Liver (tissue), 9 donors: Measurements from ENCODE around the gene CLDN3. TPM values are rescaled to one million over a fixed set of nuclear protein-coding genes. Genes with fewer than 3 reads are reported as not detected.

Source experiments
- DNase-seq: peaks from one replicate; pipeline ENCODE4 v3.0.0-alpha.2; 2017; ENCODE audit warnings: low spot score
- H3K27ac ChIP-seq, 2 donors: one replicate each; pipeline ENCODE4 v1.7.0; 2013; ENCODE audit warnings: inconsistent platforms in 2 of 2, low read length in 2 of 2, control low read depth in 1 of 2, low read depth in 1 of 2, mild to moderate bottlenecking in 1 of 2
- H3K27me3 ChIP-seq, 4 donors: one replicate each; pipeline versions ENCODE4 v1.6.1 to v1.7.0; 2013; ENCODE audit warnings: low read length in 3 of 4, inconsistent platforms in 1 of 4, mild to moderate bottlenecking in 1 of 4, moderate library complexity in 1 of 4; ENCODE audit not compliant: control insufficient read depth in 4 of 4, insufficient read depth in 4 of 4
- H3K36me3 ChIP-seq, 4 donors: one replicate each; pipeline versions ENCODE4 v1.6.1 to v1.7.0; 2013; ENCODE audit warnings: low read length in 3 of 4, mild to moderate bottlenecking in 3 of 4, low read depth in 1 of 4, moderate library complexity in 1 of 4; ENCODE audit not compliant: control insufficient read depth in 4 of 4, insufficient read depth in 3 of 4
- H3K4me1 ChIP-seq, 4 donors: one replicate each; pipeline versions ENCODE4 v1.6.1 to v1.7.0; 2013; ENCODE audit warnings: low read length in 3 of 4, mild to moderate bottlenecking in 3 of 4, moderate library complexity in 1 of 4; ENCODE audit not compliant: control insufficient read depth in 4 of 4, insufficient read depth in 4 of 4
- H3K4me3 ChIP-seq, 3 donors: one replicate each; pipeline versions ENCODE4 v1.6.1 to v1.7.0; 2013; ENCODE audit warnings: low read length in 3 of 3, control low read depth in 1 of 3, low read depth in 1 of 3, mild to moderate bottlenecking in 1 of 3
- H3K9ac ChIP-seq, 2 donors: one replicate each; pipeline ENCODE4 v1.7.0; 2013; ENCODE audit warnings: low read length in 2 of 2, mild to moderate bottlenecking in 2 of 2, moderate library complexity in 2 of 2, control low read depth in 1 of 2, low read depth in 1 of 2
- H3K9me3 ChIP-seq, 4 donors: one replicate each; pipeline versions ENCODE4 v1.6.1 to v1.7.0; 2013; ENCODE audit warnings: low read length in 3 of 4; ENCODE audit not compliant: control insufficient read depth in 4 of 4
- ATF3 ChIP-seq: IDR thresholded peaks from 2 replicates; pipeline ENCODE4 v1.6.1; 2016; ENCODE audit warnings: antibody characterized with exemption
- CTCF ChIP-seq: fragments of 150-350 bp; IDR thresholded peaks from 2 replicates; pipeline ENCODE4 v1.5.1; 2017; ENCODE audit warnings: improper control_type of control experiment, low read depth, low read length; ENCODE audit not compliant: missing input control
- EGR1 ChIP-seq, 2 donors: IDR thresholded peaks; 2 replicates each; pipeline ENCODE4 v1.6.1; 2016 to 2018; ENCODE audit warnings: antibody characterized with exemption in 2 of 2, low read depth in 2 of 2
- FOXA1 ChIP-seq: IDR thresholded peaks from 2 replicates; pipeline ENCODE4 v1.6.1; 2016; ENCODE audit warnings: antibody characterized with exemption
- FOXA2 ChIP-seq: IDR thresholded peaks from 2 replicates; pipeline ENCODE4 v1.6.1; 2016; ENCODE audit warnings: antibody characterized with exemption
- GABPA ChIP-seq, 2 donors: IDR thresholded peaks in 1 of 2; conservative IDR thresholded peaks in 1 of 2; 2 replicates each; pipeline ENCODE4 v1.6.1; 2016; ENCODE audit warnings: antibody characterized with exemption in 2 of 2, mild to moderate bottlenecking in 1 of 2, moderate library complexity in 1 of 2
- HNF4A ChIP-seq, 2 donors: conservative IDR thresholded peaks; 2 replicates each; pipeline ENCODE4 v1.6.1; 2016; ENCODE audit warnings: antibody characterized with exemption in 2 of 2, mild to moderate bottlenecking in 2 of 2
- HNF4G ChIP-seq: IDR thresholded peaks from 2 replicates; pipeline ENCODE4 v1.6.1; 2016; ENCODE audit warnings: antibody characterized with exemption
- JUND ChIP-seq, 2 donors: IDR thresholded peaks; 2 replicates each; pipeline ENCODE4 v1.6.1; 2016; ENCODE audit warnings: antibody characterized with exemption in 2 of 2
- MAX ChIP-seq: IDR thresholded peaks from 2 replicates; pipeline ENCODE4 v1.6.1; 2016; ENCODE audit warnings: antibody characterized with exemption
- NR2F2 ChIP-seq: IDR thresholded peaks from 2 replicates; pipeline ENCODE4 v1.6.1; 2016; ENCODE audit warnings: antibody characterized with exemption
- RAD21 ChIP-seq, 2 donors: IDR thresholded peaks; 2 replicates each; pipeline ENCODE4 v1.6.1; 2016; ENCODE audit warnings: antibody characterized with exemption in 2 of 2, mild to moderate bottlenecking in 2 of 2
- REST ChIP-seq: IDR thresholded peaks from 2 replicates; pipeline ENCODE4 v1.6.1; 2016; ENCODE audit warnings: antibody characterized with exemption, mild to moderate bottlenecking
- RXRA ChIP-seq, 2 donors: IDR thresholded peaks; 2 replicates each; pipeline ENCODE4 v1.6.1; 2017 to 2018; ENCODE audit warnings: antibody characterized with exemption in 2 of 2, mild to moderate bottlenecking in 1 of 2
- SP1 ChIP-seq: IDR thresholded peaks from 2 replicates; pipeline ENCODE4 v1.6.1; 2018; ENCODE audit warnings: antibody characterized with exemption, mild to moderate bottlenecking
- TAF1 ChIP-seq: conservative IDR thresholded peaks from 2 replicates; pipeline ENCODE4 v1.6.1; 2016; ENCODE audit warnings: antibody characterized with exemption, mild to moderate bottlenecking
- YY1 ChIP-seq: IDR thresholded peaks from 2 replicates; pipeline ENCODE4 v1.6.1; 2016; ENCODE audit warnings: antibody characterized with exemption, mild to moderate bottlenecking
- ZBTB33 ChIP-seq: IDR thresholded peaks from 2 replicates; pipeline ENCODE4 v1.6.1; 2016; ENCODE audit warnings: antibody characterized with exemption
- WGBS: extraction: QIAGEN DNeasy Blood & Tissue Kit; methylation state at CpG from one replicate; pipeline ENCODE4 v1.1.7; 2013; 5-methylcytosine and 5-hydroxymethylcytosine counted together
- polyA plus RNA-seq, 2 donors: library from polyadenylated mRNA; stranded (reverse) in 1 of 2; unstranded in 1 of 2; fragments of 200-250 nt in 1 of 2; fragments of >200 nt in 1 of 2; fragmentation: Nextera tagmentation in 1 of 2; extraction: Ambion mirVana in 1 of 2; gene quantifications; one replicate each; pipeline versions ENCODE4 v1.2.1 to v1.2.3, GENCODE V29; 2013 to 2015
- total RNA-seq, 2 donors: library from RNA; depleted of rRNA; stranded (reverse); fragments of >200 nt; gene quantifications; one replicate each; pipeline ENCODE4 v1.2.3, GENCODE V29; 2014
- donor health status: healthy.
- donor health status: healthy.
- donor health status: healthy.
- donor health status: healthy.
- donor health status: healthy.

The CLDN3 gene
- total and polyA plus RNA-seq, 4 donors: 3.6 to 43.0 (median 22.9) TPM

GRCh38 chr7:73774923-73775322 is 4.9 kb upstream of the CLDN3 start:
- Histone ChIP-seq H3K27ac (peak overlapping the region; percentile 73 to 80), H3K36me3 (no peaks in the 10 kb centered on the region), H3K4me3 (no peak overlapping the region), H3K4me1 (peaks cover 13 to 39% (median 36%) of the 10 kb centered on the region in 4 donors), H3K27me3 (no peaks in the 10 kb centered on the region), H3K9me3 (no peaks in the 10 kb centered on the region), H3K9ac (no peak overlapping the region)
- TF ChIP-seq SP1 (no peak), FOXA1 (no peak), JUND (IDR thresholded peaks at IDR 0.05) (no peak), MAX (no peak), HNF4A (conservative IDR thresholded peaks at IDR 0.05) (no peak), HNF4G (no peak)
- no peak for DNase-seq
- 19% methylated on average over 1 of the region's 1 CpG for WGBS

- DNase-seq: no peak
- WGBS: 63% methylated on average over 6 of the region's 6 CpGs
- H3K4me3 ChIP-seq: peak overlapping the region in 2 of 3 donors; percentile 10 to 32
Observed at GRCh38 chr7:73773700-73774517, 3.8 kb upstream of the CLDN3 start.

More at GRCh38 chr7:73773700-73774517, 3.8 kb upstream of the CLDN3 start:
- TF ChIP-seq ATF3: no peak
- TF ChIP-seq ZBTB33: peak; percentile 43
- no peak for TF ChIP-seq TAF1
- TF ChIP-seq CTCF: no peak
- TF ChIP-seq SP1: peak; percentile 94
- TF ChIP-seq NR2F2: no peak
- peak; percentile 73 to 81 for TF ChIP-seq RXRA (IDR thresholded peaks at IDR 0.05)
- TF ChIP-seq HNF4G: peak; percentile 95
- no peak for TF ChIP-seq FOXA1
- TF ChIP-seq RAD21 (IDR thresholded peaks at IDR 0.05): peak in 1 of 2 donors; percentile 58
- peak; percentile 59 for TF ChIP-seq FOXA2
- TF ChIP-seq REST: peak; percentile 66
- TF ChIP-seq YY1: peak; percentile 86
- TF ChIP-seq EGR1 (IDR thresholded peaks at IDR 0.05; ENCODE audit: low read depth in 2 of 2): no peak
- TF ChIP-seq HNF4A (conservative IDR thresholded peaks at IDR 0.05): peak; percentile 99 to 100
- TF ChIP-seq GABPA (IDR thresholded peaks at IDR 0.05 in 1 of 2, conservative IDR thresholded peaks at IDR 0.05 in 1 of 2): no peak
- peak in 1 of 2 donors; percentile 62 for TF ChIP-seq JUND (IDR thresholded peaks at IDR 0.05)
- peak; percentile 51 for TF ChIP-seq MAX
- H3K27me3 ChIP-seq: no peaks in the 10 kb centered on the region
- H3K36me3 ChIP-seq: no peaks in the 10 kb centered on the region
- H3K9ac ChIP-seq: peak overlapping the region in 1 of 2 donors; percentile 25
- H3K27ac ChIP-seq: peak overlapping the region; percentile 73 to 80
- peaks cover 17 to 46% (median 39%) of the 10 kb centered on the region in 4 donors for H3K4me1 ChIP-seq
- H3K9me3 ChIP-seq: no peaks in the 10 kb centered on the region
